Liver (tissue), 3 donors: ENCODE results near the gene OTX2.

Experiments used
- EGR1 ChIP-seq, 2 donors: IDR thresholded peaks; 2 replicates each; pipeline ENCODE4 v1.6.1; 2016 to 2018; ENCODE audit warnings: antibody characterized with exemption in 2 of 2, low read depth in 2 of 2
- GABPA ChIP-seq, 2 donors: IDR thresholded peaks in 1 of 2; conservative IDR thresholded peaks in 1 of 2; 2 replicates each; pipeline ENCODE4 v1.6.1; 2016; ENCODE audit warnings: antibody characterized with exemption in 2 of 2, mild to moderate bottlenecking in 1 of 2, moderate library complexity in 1 of 2
- HNF4G ChIP-seq: IDR thresholded peaks from 2 replicates; pipeline ENCODE4 v1.6.1; 2016; ENCODE audit warnings: antibody characterized with exemption
- RAD21 ChIP-seq, 2 donors: IDR thresholded peaks; 2 replicates each; pipeline ENCODE4 v1.6.1; 2016; ENCODE audit warnings: antibody characterized with exemption in 2 of 2, mild to moderate bottlenecking in 2 of 2
- TAF1 ChIP-seq: conservative IDR thresholded peaks from 2 replicates; pipeline ENCODE4 v1.6.1; 2016; ENCODE audit warnings: antibody characterized with exemption, mild to moderate bottlenecking
- YY1 ChIP-seq: IDR thresholded peaks from 2 replicates; pipeline ENCODE4 v1.6.1; 2016; ENCODE audit warnings: antibody characterized with exemption, mild to moderate bottlenecking
- TF ChIP-seq, protein P1 (sequence below): fragments of 150-350 bp; IDR thresholded peaks from 2 replicates; pipeline ENCODE4 v1.5.1; 2017; ENCODE audit warnings: improper control_type of control experiment, low read depth, low read length; ENCODE audit not compliant: missing input control
- TF ChIP-seq, protein P2 (sequence below): IDR thresholded peaks from 2 replicates; pipeline ENCODE4 v1.6.1; 2016; ENCODE audit warnings: antibody characterized with exemption, mild to moderate bottlenecking
- TF ChIP-seq, protein P3 (sequence below): IDR thresholded peaks from 2 replicates; pipeline ENCODE4 v1.6.1; 2016; ENCODE audit warnings: antibody characterized with exemption
- TF ChIP-seq, protein P4 (sequence below): IDR thresholded peaks from 2 replicates; pipeline ENCODE4 v1.6.1; 2016; ENCODE audit warnings: antibody characterized with exemption
- donor health status: healthy.
- donor health status: healthy.

DNA sequence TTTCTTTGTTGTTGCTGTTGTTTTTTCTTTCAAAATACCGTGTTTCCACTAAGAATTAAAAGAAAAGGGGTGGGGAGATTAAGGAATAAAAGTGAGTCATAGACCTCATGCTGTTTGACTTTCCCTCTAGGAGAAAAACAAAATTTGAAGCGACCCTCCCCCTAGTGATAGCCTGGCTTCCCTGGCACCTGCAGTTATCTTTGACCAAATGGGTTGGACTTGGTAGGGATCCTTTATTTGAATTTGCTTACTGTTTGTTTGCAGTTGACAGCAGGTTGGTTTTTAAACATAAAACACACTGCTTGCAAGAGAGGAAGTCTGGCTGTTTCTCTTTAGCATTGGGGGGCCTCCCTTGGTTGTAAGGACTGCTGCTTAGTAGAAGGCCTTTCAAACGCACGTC, 14.0 kb downstream of the OTX2 start:
- TF ChIP-seq GABPA (IDR thresholded peaks at IDR 0.05 in 1 of 2, conservative IDR thresholded peaks at IDR 0.05 in 1 of 2) = no peak
- no peak for TF ChIP-seq TAF1
- TF ChIP-seq, protein P1, sequence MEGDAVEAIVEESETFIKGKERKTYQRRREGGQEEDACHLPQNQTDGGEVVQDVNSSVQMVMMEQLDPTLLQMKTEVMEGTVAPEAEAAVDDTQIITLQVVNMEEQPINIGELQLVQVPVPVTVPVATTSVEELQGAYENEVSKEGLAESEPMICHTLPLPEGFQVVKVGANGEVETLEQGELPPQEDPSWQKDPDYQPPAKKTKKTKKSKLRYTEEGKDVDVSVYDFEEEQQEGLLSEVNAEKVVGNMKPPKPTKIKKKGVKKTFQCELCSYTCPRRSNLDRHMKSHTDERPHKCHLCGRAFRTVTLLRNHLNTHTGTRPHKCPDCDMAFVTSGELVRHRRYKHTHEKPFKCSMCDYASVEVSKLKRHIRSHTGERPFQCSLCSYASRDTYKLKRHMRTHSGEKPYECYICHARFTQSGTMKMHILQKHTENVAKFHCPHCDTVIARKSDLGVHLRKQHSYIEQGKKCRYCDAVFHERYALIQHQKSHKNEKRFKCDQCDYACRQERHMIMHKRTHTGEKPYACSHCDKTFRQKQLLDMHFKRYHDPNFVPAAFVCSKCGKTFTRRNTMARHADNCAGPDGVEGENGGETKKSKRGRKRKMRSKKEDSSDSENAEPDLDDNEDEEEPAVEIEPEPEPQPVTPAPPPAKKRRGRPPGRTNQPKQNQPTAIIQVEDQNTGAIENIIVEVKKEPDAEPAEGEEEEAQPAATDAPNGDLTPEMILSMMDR = no peak
- no peak for TF ChIP-seq EGR1 (IDR thresholded peaks at IDR 0.05; ENCODE audit: low read depth in 2 of 2)
- TF ChIP-seq, protein P2, sequence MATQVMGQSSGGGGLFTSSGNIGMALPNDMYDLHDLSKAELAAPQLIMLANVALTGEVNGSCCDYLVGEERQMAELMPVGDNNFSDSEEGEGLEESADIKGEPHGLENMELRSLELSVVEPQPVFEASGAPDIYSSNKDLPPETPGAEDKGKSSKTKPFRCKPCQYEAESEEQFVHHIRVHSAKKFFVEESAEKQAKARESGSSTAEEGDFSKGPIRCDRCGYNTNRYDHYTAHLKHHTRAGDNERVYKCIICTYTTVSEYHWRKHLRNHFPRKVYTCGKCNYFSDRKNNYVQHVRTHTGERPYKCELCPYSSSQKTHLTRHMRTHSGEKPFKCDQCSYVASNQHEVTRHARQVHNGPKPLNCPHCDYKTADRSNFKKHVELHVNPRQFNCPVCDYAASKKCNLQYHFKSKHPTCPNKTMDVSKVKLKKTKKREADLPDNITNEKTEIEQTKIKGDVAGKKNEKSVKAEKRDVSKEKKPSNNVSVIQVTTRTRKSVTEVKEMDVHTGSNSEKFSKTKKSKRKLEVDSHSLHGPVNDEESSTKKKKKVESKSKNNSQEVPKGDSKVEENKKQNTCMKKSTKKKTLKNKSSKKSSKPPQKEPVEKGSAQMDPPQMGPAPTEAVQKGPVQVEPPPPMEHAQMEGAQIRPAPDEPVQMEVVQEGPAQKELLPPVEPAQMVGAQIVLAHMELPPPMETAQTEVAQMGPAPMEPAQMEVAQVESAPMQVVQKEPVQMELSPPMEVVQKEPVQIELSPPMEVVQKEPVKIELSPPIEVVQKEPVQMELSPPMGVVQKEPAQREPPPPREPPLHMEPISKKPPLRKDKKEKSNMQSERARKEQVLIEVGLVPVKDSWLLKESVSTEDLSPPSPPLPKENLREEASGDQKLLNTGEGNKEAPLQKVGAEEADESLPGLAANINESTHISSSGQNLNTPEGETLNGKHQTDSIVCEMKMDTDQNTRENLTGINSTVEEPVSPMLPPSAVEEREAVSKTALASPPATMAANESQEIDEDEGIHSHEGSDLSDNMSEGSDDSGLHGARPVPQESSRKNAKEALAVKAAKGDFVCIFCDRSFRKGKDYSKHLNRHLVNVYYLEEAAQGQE = no peak
- no peak for TF ChIP-seq HNF4G
- no peak for TF ChIP-seq YY1
- TF ChIP-seq RAD21 (IDR thresholded peaks at IDR 0.05) = no peak
- TF ChIP-seq, protein P3, sequence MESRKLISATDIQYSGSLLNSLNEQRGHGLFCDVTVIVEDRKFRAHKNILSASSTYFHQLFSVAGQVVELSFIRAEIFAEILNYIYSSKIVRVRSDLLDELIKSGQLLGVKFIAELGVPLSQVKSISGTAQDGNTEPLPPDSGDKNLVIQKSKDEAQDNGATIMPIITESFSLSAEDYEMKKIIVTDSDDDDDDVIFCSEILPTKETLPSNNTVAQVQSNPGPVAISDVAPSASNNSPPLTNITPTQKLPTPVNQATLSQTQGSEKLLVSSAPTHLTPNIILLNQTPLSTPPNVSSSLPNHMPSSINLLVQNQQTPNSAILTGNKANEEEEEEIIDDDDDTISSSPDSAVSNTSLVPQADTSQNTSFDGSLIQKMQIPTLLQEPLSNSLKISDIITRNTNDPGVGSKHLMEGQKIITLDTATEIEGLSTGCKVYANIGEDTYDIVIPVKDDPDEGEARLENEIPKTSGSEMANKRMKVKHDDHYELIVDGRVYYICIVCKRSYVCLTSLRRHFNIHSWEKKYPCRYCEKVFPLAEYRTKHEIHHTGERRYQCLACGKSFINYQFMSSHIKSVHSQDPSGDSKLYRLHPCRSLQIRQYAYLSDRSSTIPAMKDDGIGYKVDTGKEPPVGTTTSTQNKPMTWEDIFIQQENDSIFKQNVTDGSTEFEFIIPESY = no peak
- TF ChIP-seq, protein P4, sequence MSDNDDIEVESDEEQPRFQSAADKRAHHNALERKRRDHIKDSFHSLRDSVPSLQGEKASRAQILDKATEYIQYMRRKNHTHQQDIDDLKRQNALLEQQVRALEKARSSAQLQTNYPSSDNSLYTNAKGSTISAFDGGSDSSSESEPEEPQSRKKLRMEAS = no peak
